ENCODE measurements around the gene CENPW. TPM values are rescaled to one million over a fixed set of nuclear protein-coding genes. Genes with fewer than 3 reads are reported as not detected.

Gene CENPW
- total and polyA plus RNA-seq, 2 of the 4 experiments (the other 2 are of a cell fraction), result 8.2 to 19.3 TPM

GRCh38 chr6:126341126-126341525 is 1.2 kb downstream of the CENPW start:
- H2AFZ ChIP-seq (replicated peaks; ENCODE audit: low read length, poor library complexity), result no peak overlapping the region
- dilution Hi-C loops (cut with HindIII; ENCODE audit: low sequenced_read_pairs, unreplicated experiment) (no loop called here), intact Hi-C loops (cut with micrococcal nuclease) (loop anchor here (10.0 kb wide), 1 partner anchor 346 kb away; no protein-coding TSS in a partner anchor), in situ Hi-C loops (cut with MboI; ENCODE audit: low sequenced_read_pairs) (loop anchor here (25.0 kb wide), 1 partner anchor 304 kb away; no protein-coding TSS in a partner anchor)
- no peak overlapping the region for H2AK5ac ChIP-seq (ENCODE audit: low read depth, low read length)
- H3K4me3 ChIP-seq (ENCODE audit: insufficient read depth, low read depth, low read length), result no peak overlapping the region; the same call in 1 of the 2 replicates
- H4K91ac ChIP-seq (ENCODE audit: insufficient read depth, low read depth, low read length), result no peak overlapping the region
- peak overlapping the region; percentile 63; the same call in 1 of the 2 replicates for H3K4me2 ChIP-seq (ENCODE audit: low read depth, low read length)
- no peak overlapping the region for H4K8ac ChIP-seq (ENCODE audit: low read depth in 2 of 2, low read length in 2 of 2)
- ATAC-seq (ENCODE audit: low read depth) (no peak), DNase-seq (no peak)
- H2BK120ac ChIP-seq (ENCODE audit: low read depth, low read length), result no peak overlapping the region
- CTCF ChIA-PET, result no interaction called here
- H3K23ac ChIP-seq (ENCODE audit: low read depth, low read length), result no peak overlapping the region
- H3K79me1 ChIP-seq (ENCODE audit: low read depth in 1 of 2, low read length in 2 of 2), result peaks cover 11 to 17% of the 10 kb centered on the region in 2 experiments
- no peak overlapping the region for H3K14ac ChIP-seq (replicated peaks; ENCODE audit: low read depth, low read length)
- H2BK5ac ChIP-seq (ENCODE audit: low read depth, low read length, poor library complexity, severe bottlenecking), result no peak overlapping the region
- no peak overlapping the region for H3K18ac ChIP-seq (ENCODE audit: low read depth, low read length)
- H2BK15ac ChIP-seq (ENCODE audit: low read depth, low read length), result no peak overlapping the region
- H3K27me3 ChIP-seq (ENCODE audit: control insufficient read depth, insufficient read depth, low read length), result no peaks in the 10 kb centered on the region
- POLR2A ChIA-PET (ENCODE audit: unreplicated experiment), result no interaction called here
- no peak overlapping the region for H4K5ac ChIP-seq (ENCODE audit: low read depth, low read length)
- H2AK9ac ChIP-seq (replicated peaks; ENCODE audit: low read depth, low read length, poor library complexity), result no peak overlapping the region
- H4K20me1 ChIP-seq (ENCODE audit: insufficient read depth, low read length), result no peaks in the 10 kb centered on the region
- no peaks in the 10 kb centered on the region for H3K36me3 ChIP-seq (ENCODE audit: control insufficient read depth, insufficient read depth, low read length)
- H3K4me1 ChIP-seq (ENCODE audit: control insufficient read depth, insufficient read depth, low read length), result no peaks in the 10 kb centered on the region
- H3K27ac ChIP-seq (ENCODE audit: insufficient read depth, low read length), result no peak overlapping the region
- BruUV-seq (replicated peaks), result no TSS peak
- H3K4ac ChIP-seq (ENCODE audit: low read depth, low read length), result no peak overlapping the region
- 83% methylated on average over 1 of the region's 3 CpGs; no CpG with 5 or more reads in 1 of the 2 experiments for WGBS, 2 experiments (ENCODE audit: extremely low coverage in 2 of 2, insufficient read length in 1 of 2)
- no peak overlapping the region for H3K9ac ChIP-seq (ENCODE audit: low read depth, low read length)
- H2BK20ac ChIP-seq (ENCODE audit: low read depth, low read length), result no peak overlapping the region
- no peaks in the 10 kb centered on the region for H3K9me3 ChIP-seq (ENCODE audit: control insufficient read depth, insufficient read depth, low read length)
- no peak for TF ChIP-seq NFE2L2 (IDR thresholded peaks at IDR 0.05; ENCODE audit: low read depth, low read length)
- TF ChIP-seq CHD1 (IDR thresholded peaks at IDR 0.05; ENCODE audit: low read depth, low read length), result no peak
- TF ChIP-seq MAFK (IDR thresholded peaks at IDR 0.05; ENCODE audit: low read depth, low read length), result no peak
- no peak for TF ChIP-seq BHLHE40 (IDR thresholded peaks at IDR 0.05; ENCODE audit: low read depth, low read length)
- no peak for TF ChIP-seq FOS (IDR thresholded peaks at IDR 0.05; ENCODE audit: low read depth, low read length)
- no peak for TF ChIP-seq RAD21 (IDR thresholded peaks at IDR 0.05; ENCODE audit: low read length)
- no peak for TF ChIP-seq SMC3 (IDR thresholded peaks at IDR 0.05; ENCODE audit: low read depth, low read length)
- TF ChIP-seq MAZ (IDR thresholded peaks at IDR 0.05; ENCODE audit: borderline replicate concordance, low read depth, low read length), result no peak
- no peak overlapping the region for H3K56ac ChIP-seq (ENCODE audit: extremely low read depth, insufficient read depth, low read length)
- H3K9me1 ChIP-seq (ENCODE audit: insufficient read depth, low read length), result no peaks in the 10 kb centered on the region

All from IMR-90 (cell line).